GM21529 (cell line): Measurements from ENCODE around the gene DUSP15.
"Not testable (repeated sequence)": the region's sequence is repeated elsewhere in the genome, so short reads cannot be mapped to it uniquely, and the experiment has no call there.

Experiments used
- ATAC-seq: cut with Tn5 transposase; IDR thresholded peaks from one replicate; pipeline ENCODE4 v1.9.1; 2021; ENCODE audit not compliant: unreplicated experiment

The DUSP15 gene

DNA sequence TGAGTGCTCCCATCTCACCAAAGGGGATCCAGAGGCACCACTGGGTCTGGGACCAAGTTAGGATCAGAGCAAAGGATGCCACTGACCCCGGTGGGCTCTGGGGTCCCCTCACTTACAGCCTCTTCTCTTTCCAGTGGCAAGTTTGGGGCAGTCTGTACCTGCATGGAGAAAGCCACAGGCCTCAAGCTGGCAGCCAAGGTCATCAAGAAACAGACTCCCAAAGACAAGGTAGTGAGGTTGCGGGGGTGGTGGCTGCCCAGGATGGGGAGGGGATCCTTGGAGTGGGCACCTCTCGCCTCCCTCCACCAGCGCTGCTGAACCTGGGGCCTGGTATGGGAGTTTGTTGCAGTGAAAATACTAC, 46.2 kb downstream of the DUSP15 start:
- no peak for ATAC-seq

DNA sequence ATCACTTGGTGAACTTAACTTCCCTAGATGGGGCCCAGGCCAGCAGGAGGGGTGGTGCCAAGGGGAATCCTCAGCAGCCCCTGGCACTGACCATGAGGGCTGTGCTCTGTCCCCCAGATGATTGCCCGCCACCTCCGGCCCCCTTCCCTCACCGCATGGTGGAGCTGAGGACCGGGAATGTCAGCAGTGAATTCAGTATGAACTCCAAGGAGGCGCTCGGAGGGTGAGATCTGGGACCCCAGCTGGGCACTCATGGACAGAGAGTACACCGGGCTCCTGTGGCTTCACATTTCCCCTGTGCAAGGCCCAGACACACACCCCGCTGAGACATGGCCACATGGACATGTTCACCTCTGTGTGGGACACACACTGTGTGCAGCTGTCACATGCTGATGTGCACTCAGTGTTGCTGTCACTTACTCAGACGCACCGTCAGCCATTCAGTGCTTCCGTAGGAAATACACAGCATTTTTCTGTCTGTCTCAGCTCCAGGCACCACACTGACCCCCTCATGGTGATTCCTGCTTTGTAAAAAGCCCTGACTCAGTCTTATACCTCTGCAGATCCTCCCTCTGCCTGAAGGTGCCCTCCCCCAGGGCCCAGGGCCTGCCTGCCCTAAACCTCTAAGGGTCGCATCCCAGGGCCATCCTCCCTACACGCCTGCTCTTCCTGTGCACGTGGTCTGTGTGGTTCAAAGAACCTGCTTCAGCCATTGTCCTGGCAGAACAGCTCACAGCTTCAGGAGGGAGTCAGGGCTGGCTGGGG, 46.8 kb downstream of the DUSP15 start:
- ATAC-seq, result no peak

DNA sequence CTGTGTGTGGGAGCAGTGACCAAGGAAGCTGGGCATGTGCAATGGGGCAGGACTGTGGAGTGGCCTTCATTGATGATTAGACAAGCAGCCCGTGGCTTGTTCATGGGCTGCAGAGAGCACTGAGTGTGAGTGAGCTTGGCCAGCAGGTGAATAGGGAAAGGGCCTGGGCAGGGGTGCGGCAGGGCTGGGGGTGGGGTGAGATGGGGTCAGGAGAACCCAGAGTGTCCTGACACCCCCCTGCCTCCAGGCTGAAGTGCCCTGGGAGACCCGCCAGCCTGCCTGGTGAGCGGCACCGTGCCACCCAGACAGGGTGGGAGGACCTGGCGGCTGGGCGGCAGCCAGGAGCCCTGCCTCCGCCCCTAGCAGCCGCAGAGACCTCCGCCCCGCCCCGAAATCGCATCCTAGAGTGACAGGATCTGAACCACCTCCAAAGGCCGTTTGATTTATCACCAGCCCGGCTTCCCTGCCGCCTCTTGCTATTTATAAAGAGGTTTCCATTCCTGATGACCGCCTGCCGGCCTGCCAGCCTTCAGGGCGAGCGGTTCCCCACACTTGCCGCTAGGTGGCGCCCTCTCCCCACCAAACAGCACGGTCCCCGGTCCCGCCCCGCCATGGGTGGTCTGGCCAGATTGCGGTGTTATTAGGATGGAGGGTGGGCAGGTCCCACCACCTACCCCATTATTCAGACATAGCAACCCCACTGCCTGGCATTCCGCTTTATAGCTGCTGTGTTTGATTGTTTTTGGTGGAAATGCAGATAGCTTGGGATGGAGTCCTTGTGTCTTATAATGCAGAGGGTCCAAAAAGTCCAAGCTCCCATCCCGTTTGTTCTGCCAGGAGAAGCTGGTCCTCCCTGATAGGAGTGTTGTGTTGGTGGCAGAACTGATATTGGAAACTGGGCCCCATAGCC, 47.7 kb downstream of the DUSP15 start:
- ATAC-seq, result peak; percentile 62

DNA sequence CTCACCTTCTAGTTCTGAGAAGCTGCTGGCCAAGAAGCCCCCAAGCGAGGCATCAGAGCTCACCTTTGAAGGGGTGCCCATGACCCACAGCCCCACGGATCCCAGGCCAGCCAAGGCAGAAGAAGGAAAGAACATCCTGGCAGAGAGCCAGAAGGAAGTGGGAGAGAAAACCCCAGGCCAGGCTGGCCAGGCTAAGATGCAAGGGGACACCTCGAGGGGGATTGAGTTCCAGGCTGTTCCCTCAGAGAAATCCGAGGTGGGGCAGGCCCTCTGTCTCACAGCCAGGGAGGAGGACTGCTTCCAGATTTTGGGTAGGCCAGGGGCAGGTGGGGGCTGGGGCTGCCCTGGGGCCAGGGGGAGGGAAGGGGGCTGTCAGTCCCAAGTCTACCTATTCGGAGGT, 48.9 kb downstream of the DUSP15 start:
- no peak for ATAC-seq

DNA sequence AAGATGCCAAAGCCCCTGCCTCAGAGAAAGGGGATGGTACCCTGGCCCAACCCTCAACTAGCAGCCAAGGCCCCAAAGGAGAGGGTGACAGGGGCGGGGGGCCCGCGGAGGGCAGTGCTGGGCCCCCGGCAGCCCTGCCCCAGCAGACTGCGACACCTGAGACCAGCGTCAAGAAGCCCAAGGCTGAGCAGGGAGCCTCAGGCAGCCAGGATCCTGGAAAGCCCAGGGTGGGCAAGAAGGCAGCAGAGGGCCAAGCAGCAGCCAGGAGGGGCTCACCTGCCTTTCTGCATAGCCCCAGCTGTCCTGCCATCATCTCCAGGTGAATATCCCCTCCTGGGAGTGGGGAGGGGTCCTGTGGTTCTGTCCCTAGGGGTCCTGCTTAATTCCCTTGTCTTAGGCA, 50.1 kb downstream of the DUSP15 start:
- no peak for ATAC-seq

DNA sequence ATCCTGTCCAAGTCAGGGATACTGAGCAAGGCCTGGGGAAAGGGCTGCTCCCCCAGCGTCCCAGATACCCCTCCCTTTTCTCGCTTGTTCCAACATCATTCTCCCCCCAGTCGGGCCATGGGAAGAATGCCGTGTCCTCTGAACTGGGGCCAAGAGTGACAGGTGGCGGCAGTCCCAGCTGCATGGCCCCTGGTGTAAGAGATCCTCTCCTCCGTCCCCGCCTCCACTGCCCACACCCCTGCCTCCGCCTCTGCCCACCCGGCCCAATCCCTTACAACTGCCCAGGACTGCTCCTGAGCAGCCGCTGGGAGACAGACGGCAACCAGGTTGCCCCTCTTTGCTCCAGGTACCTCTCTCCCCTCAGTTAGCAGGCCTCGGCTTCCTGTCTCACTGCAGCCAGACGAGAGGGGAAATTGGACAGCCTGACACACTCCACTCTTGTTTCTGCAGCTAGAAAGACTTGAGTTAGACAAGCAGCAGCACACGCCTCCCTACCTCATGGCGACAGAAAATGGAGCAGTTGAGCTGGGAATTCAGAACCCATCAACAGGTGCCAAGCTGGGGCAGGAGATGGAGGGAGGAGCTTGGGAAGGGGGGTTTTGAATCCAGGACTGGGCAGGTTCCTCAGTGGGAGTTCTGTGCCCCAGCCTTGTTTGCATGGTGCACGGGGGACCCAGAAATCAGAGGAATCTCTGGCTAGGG, 51.1 kb downstream of the DUSP15 start, which contains the start of gene MYLK2:
Gene MYLK2 (plus strand): TSS at position 274 of the 702 bp plus-strand sequence. CDS start 225 bp downstream, at position 499.
- ATAC-seq, result no peak

DNA sequence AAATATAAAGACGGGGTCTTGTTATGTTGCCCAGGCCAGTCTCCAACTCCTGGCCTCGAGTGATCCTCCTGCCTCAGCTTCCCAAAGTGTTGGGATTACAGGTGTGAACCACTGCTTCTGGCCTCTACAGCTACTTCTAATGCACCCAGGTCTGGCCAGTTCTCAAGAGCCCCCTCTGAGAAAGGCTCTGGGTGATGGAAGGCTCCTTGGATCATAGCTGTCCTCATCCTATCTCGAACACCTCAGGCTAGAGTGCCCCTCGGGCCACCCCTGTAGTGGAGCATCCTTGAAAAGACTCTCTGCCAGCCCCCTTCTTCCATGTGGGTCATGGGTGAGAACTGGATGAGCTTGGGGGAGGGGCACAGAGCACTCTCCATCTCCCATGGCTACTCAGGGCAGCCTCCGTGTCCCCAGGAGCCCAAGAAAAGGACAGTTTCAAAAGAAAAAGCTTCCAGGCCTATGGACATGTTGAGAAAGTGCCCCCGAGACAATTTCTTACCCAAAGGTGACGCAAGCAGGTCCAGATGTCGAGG, 51.9 kb downstream of the DUSP15 start:
- ATAC-seq, result no peak

DNA sequence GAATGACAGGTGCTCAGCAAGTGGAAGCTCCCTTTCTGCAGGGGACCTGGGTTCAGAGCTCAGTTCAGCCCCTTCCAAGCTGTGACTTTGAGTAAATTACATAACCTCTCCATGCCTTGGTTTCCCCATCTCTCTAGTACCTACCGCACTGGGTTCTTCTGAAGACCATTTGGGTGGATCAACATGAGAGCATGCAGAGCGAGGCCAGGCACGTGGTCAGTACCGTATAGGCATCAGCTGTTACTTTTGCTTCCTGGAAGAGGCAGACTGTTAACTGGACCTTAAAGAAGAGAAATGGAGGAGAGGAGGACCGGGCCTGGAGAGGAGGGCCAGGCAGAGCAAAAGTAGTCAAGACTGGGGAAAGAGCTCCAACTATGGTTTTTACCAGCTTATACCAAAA, 52.9 kb downstream of the DUSP15 start:
- no peak for ATAC-seq

DNA sequence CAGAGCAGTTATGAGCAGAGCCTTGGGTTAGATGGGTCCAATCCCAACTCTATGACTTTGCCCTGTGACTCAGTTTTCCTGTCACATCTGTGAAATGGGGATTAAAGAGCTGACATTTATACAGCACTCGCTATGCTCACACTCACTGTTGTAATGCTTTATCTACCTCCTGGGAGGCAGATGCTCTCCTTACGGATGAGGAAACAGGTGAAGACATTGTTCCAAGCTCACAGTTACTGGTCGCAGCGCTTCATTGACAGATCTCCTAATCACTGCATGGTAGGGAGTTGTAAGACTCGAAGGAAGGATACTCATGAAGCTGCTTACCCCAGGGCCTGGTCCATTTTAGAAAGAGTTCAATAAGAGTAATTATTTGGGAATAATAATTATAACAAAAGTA, 54.1 kb downstream of the DUSP15 start:
- ATAC-seq, result no peak

DNA sequence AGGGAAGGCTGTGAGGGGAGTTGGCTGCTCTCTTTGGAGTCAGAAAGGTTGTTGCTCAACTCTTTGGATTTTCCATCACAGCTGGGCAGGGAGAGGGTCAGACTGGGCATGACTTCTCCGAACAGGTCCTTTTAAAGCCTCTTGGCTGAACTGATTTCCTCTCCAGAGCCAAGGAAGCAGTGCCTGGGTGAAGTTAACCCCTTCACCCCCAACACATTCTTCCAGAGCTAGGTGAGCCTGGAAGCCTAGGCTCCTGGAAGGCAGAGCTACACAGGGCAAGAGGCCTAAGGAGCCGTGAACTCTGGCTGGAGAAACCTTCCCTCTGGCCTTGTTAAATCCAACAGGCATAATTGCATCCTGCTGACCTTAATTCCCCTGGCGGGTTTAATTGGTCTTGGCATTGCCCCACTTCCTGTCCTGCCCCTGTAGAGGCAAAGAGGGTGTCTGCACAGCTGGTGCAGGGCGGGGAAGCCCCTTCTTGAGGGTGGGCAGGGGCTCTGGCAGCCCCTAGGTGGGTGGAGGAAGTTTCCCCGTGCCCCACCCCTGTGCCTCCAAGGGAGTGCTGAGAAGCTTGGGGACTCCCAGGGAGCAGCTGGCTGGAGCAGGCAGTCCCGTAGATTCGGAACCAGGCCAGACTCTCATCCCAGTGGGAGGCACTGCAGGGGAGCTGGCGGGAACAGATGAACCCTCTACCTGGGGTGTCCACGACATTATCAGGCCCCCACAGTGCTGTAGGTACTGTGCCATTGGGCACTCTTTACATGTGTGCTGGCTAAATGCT, 54.7 kb downstream of the DUSP15 start:
- ATAC-seq, result no peak

DNA sequence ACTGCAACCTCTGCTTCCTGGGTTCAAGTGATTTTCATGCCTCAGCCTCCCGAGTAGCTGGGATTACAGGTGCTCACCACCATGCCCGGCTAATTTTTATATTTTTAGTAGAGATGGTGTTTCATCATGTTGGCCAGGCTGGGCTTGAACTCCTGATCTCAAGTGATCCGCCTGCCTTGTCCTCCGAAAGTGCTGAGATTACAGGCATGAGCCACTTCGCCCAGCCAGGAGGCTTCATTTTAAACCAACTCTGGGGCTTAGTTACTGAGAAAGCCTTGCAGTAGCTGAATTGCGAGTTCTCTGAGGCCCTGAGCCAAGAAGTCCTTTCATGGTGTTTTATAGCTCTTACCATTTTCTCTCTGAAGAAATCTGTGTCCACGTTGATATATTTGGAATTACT, 56.2 kb downstream of the DUSP15 start:
- not testable (repeated sequence) for ATAC-seq

DNA sequence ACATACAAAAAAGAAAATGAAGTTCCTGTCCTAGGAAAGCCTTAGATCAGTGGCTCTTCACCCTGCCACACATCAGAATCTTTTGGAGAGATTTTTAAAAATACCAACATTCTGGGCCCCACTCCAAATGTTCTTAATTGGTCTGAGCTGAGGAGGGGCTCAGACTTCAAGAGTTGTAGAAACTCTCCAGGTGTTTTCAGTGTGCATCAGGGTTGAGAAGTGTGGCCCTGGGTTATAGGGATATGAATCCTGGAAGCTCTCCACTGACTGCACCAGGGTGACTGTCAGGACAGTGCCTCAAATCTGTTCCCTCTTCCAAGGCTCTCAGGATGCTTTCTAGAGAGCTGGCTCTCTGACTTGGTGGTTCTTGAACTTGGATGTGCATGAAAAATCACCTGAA, 56.7 kb downstream of the DUSP15 start:
- ATAC-seq, result no peak

DNA sequence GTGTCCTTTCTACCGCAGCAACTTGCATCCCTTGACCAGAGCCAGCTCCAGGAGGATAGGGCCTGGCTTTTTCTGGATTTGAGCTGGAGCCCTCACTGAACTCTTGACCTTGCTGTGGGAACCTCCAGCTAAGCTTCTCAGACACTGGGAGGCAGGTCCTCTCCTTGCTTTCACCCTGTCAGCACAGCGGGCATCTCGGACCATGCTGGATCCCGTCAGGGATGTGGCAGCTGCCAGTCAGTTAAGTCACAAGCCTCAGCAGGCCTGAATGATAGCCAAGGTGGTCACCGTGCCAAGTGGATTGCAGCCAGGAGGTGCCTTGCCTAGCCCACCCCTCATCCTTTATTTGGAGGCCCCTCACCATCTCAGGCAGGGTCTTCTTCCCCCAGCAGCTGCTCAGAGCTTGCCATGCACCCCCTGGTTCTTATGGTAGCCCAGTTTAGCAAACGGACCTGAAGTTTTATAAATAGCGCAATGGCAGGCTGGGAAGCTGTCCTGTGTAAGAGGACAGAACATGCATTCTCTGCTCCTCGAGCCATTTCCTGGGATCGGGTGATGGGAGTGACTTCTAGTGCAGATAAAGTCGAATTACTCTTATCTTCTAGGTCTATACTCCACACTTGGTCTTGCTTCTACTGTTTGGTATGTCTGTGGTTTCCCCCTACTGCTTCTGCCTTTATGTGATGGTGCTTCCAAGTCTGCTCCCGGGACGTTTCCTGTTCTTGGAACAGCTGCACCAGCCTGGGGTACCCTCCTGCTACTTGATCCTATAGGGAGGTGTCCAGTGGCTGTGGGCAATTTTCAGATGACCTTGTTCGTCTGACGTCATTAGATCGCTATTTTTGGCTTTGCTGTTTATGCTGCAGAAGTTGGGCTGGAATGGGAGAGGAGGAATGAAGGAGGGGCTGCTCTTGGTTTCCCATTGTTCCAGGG, 58.3 kb downstream of the DUSP15 start:
- ATAC-seq, result no peak

DNA sequence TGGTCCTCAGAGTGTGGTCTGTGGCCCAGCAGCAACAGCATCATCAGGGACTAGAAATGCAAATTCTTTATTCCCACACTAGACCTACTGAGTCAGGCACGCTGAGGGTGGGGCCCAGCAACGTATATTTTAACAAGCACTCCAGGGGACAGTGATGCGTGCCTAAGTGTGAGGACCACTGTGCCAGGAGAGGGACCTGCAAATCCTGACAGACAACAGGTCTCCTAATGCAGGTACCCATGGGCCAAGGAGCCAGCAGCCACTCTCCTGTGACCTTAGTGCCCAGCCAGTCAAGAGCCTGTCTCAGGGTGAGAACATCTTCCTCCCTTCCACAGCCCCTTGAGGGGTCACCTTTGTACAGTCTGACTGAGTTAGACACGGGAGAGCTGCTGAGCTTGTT, 59.1 kb downstream of the DUSP15 start:
- ATAC-seq, result no peak
